HG03066 (cell line): Measurements from ENCODE around the gene DNAJC18.
A peak's percentile ranks its signal among the peaks of the same experiment; 100 is the strongest.
"Not testable (repeated sequence)": the region's sequence is repeated elsewhere in the genome, so short reads cannot be mapped to it uniquely, and the experiment has no call there.

Source experiments
- ATAC-seq: cut with Tn5 transposase; IDR thresholded peaks from one replicate; pipeline ENCODE4 v1.9.1; 2021; ENCODE audit warnings: low read depth; ENCODE audit not compliant: unreplicated experiment

Gene DNAJC18

GRCh38 chr5:139461698-139462097 is 22.4 kb upstream of the DNAJC18 start:
- ATAC-seq: no peak

- no peak for ATAC-seq
Measured at GRCh38 chr5:139461176-139461575, 21.9 kb upstream of the DNAJC18 start.

- no peak for ATAC-seq
Measured at GRCh38 chr5:139460455-139460854, 21.1 kb upstream of the DNAJC18 start.

- ATAC-seq: no peak
Measured at GRCh38 chr5:139459451-139459934, 20.2 kb upstream of the DNAJC18 start.

- ATAC-seq: peak; percentile 47
Measured at GRCh38 chr5:139458580-139459407, 19.5 kb upstream of the DNAJC18 start.

- ATAC-seq: peak; percentile 37
Measured at GRCh38 chr5:139457653-139458306, 18.5 kb upstream of the DNAJC18 start.

GRCh38 chr5:139457241-139457640 is 17.9 kb upstream of the DNAJC18 start:
- ATAC-seq: no peak

- ATAC-seq: no peak
Measured at GRCh38 chr5:139456776-139457175, 17.5 kb upstream of the DNAJC18 start.

GRCh38 chr5:139454568-139455290 is 15.4 kb upstream of the DNAJC18 start:
- ATAC-seq: no peak

GRCh38 chr5:139453683-139454567 is 14.6 kb upstream of the DNAJC18 start:
- no peak for ATAC-seq

GRCh38 chr5:139451878-139452660 is 12.7 kb upstream of the DNAJC18 start:
- ATAC-seq: no peak

GRCh38 chr5:139451176-139451575 is 11.9 kb upstream of the DNAJC18 start:
- no peak for ATAC-seq

- no peak for ATAC-seq
Measured at GRCh38 chr5:139446956-139447779, 7.8 kb upstream of the DNAJC18 start.

GRCh38 chr5:139445325-139446170 is 6.2 kb upstream of the DNAJC18 start:
- no peak for ATAC-seq

- ATAC-seq: no peak
Measured at GRCh38 chr5:139443831-139444453, 4.6 kb upstream of the DNAJC18 start.

GRCh38 chr5:139440416-139440815 is 1.1 kb upstream of the DNAJC18 start:
- not testable (repeated sequence) for ATAC-seq

- ATAC-seq: no peak
Measured at GRCh38 chr5:139438707-139439012, 665 bp downstream of the DNAJC18 start.
